ENCODE results near the gene PRLR.

DNA sequence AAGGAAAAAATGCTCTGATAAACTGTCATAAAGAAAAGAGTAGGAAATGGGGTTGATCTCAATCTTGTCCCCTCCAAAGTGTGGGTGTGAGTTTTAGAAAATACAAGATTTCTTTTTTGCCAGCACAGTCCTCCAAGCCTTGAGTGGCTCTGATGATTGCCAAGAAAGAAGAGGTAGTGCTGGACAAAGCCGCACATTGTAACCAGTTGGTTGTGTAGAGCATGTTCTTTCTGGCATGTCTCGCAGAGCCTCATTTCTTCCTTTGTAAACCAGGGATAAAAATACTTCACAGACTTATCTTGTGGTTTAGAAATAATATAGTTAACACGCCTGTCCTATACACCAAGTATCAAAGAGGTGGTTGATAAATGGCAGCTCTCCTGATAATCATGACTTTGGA is 30.4 kb downstream of the PRLR start:
- TF ChIP-seq GATA2 (IDR thresholded peaks at IDR 0.05; ENCODE audit: low read depth, low read length) = no peak
- no peak for TF ChIP-seq GATA3 (IDR thresholded peaks at IDR 0.05; ENCODE audit: low read depth, low read length)
